ENCODE data around the gene ZNF280D. TPM values are rescaled to one million over a fixed set of nuclear protein-coding genes. Genes with fewer than 3 reads are reported as not detected.

Gene ZNF280D
- total RNA-seq, 2 donors from 2014 or later: 28.3 to 38.7 TPM

- TF ChIP-seq POLR2A (IDR thresholded peaks at IDR 0.05) (no peak), CTCF (IDR thresholded peaks at IDR 0.05) (no peak)
- 16 to 25% methylated on average over 1 of the region's 1 CpG for WGBS, 2 donors
- no peaks in the 10 kb centered on the region for H3K27me3 ChIP-seq
- intact Hi-C loops (cut with DNase I): no loop called here
- peaks cover 6% of the 10 kb centered on the region for H3K4me1 ChIP-seq
- H3K27ac ChIP-seq: peak overlapping the region in 1 of 4 donors; percentile 32
- DNase-seq (peak in 2 of 4 donors; percentile 12 to 35), ATAC-seq (no peak)
- no peaks in the 10 kb centered on the region for H3K9me3 ChIP-seq
- H3K36me3 ChIP-seq (replicated peaks in 1 of 2; ENCODE audit: insufficient read depth in 1 of 2, low read depth in 2 of 2): peaks cover 0 to 12% of the 10 kb centered on the region in 2 donors
- no peak overlapping the region for H3K4me3 ChIP-seq
These were observed 65.8 kb downstream of the ZNF280D start for GRCh38 chr15:56667517-56667916.

GRCh38 chr15:56660943-56661342, 72.4 kb downstream of the ZNF280D start:
- DNase-seq (no peak), ATAC-seq (no peak)
- no peak overlapping the region for H3K27ac ChIP-seq
- peaks cover 0 to 8% of the 10 kb centered on the region in 2 donors for H3K36me3 ChIP-seq (replicated peaks in 1 of 2; ENCODE audit: insufficient read depth in 1 of 2, low read depth in 2 of 2)
- no peaks in the 10 kb centered on the region for H3K9me3 ChIP-seq
- H3K27me3 ChIP-seq: no peaks in the 10 kb centered on the region
- no peak overlapping the region for H3K4me3 ChIP-seq
- no peak for TF ChIP-seq POLR2A (IDR thresholded peaks at IDR 0.05)
- H3K4me1 ChIP-seq: no peaks in the 10 kb centered on the region
- intact Hi-C loops (cut with DNase I): no loop called here

- no peak for ATAC-seq
- Histone ChIP-seq H3K4me3 (no peak overlapping the region), H3K27ac (no peak overlapping the region), H3K4me1 (no peaks in the 10 kb centered on the region), H3K27me3 (no peaks in the 10 kb centered on the region), H3K36me3 (replicated peaks in 1 of 2; ENCODE audit: insufficient read depth in 1 of 2, low read depth in 2 of 2) (peaks cover 0 to 2% of the 10 kb centered on the region in 2 donors), H3K9me3 (no peaks in the 10 kb centered on the region)
- no peak for DNase-seq
- WGBS, 2 donors: 76 to 91% methylated on average over 2 of the region's 2 CpGs
- TF ChIP-seq CTCF (IDR thresholded peaks at IDR 0.05) (no peak), POLR2A (IDR thresholded peaks at IDR 0.05) (no peak)
- intact Hi-C loops (cut with DNase I): no loop called here
These were observed 74.1 kb downstream of the ZNF280D start for GRCh38 chr15:56659197-56659596.

- Histone ChIP-seq H3K4me1 (no peaks in the 10 kb centered on the region), H3K27me3 (no peaks in the 10 kb centered on the region), H3K9me3 (no peaks in the 10 kb centered on the region), H3K4me3 (no peak overlapping the region), H3K27ac (no peak overlapping the region), H3K36me3 (replicated peaks in 1 of 2; ENCODE audit: insufficient read depth in 1 of 2, low read depth in 2 of 2) (no peaks in the 10 kb centered on the region)
- TF ChIP-seq POLR2A (IDR thresholded peaks at IDR 0.05): no peak
- TF ChIP-seq CTCF (IDR thresholded peaks at IDR 0.05): no peak
- 86 to 94% methylated on average over 3 of the region's 3 CpGs for WGBS, 2 donors
- no peak for DNase-seq
- intact Hi-C loops (cut with DNase I): no loop called here
- ATAC-seq: no peak
These were observed 78.7 kb downstream of the ZNF280D start for GRCh38 chr15:56654624-56655023.

GRCh38 chr15:56654216-56654615, 79.1 kb downstream of the ZNF280D start:
- DNase-seq (no peak), ATAC-seq (no peak)
- no peaks in the 10 kb centered on the region for H3K9me3 ChIP-seq
- no peaks in the 10 kb centered on the region for H3K36me3 ChIP-seq (replicated peaks in 1 of 2; ENCODE audit: insufficient read depth in 1 of 2, low read depth in 2 of 2)
- no peaks in the 10 kb centered on the region for H3K4me1 ChIP-seq
- TF ChIP-seq POLR2A (IDR thresholded peaks at IDR 0.05): no peak
- intact Hi-C loops (cut with DNase I): no loop called here
- 74 to 77% methylated on average over 1 of the region's 1 CpG for WGBS, 2 donors
- H3K27me3 ChIP-seq: no peaks in the 10 kb centered on the region
- H3K4me3 ChIP-seq: no peak overlapping the region
- H3K27ac ChIP-seq: no peak overlapping the region

- H3K27ac ChIP-seq: no peak overlapping the region
These were observed 79.5 kb downstream of the ZNF280D start for GRCh38 chr15:56653787-56654186.

More at GRCh38 chr15:56653787-56654186, 79.5 kb downstream of the ZNF280D start:
- WGBS, 2 donors: 63% methylated on average over 3 of the region's 3 CpGs
- intact Hi-C loops (cut with DNase I): no loop called here
- Histone ChIP-seq H3K9me3 (no peaks in the 10 kb centered on the region), H3K27me3 (no peaks in the 10 kb centered on the region), H3K36me3 (replicated peaks in 1 of 2; ENCODE audit: insufficient read depth in 1 of 2, low read depth in 2 of 2) (no peaks in the 10 kb centered on the region), H3K4me1 (no peaks in the 10 kb centered on the region), H3K4me3 (no peak overlapping the region)
- TF ChIP-seq POLR2A (IDR thresholded peaks at IDR 0.05) (no peak), CTCF (IDR thresholded peaks at IDR 0.05) (no peak)
- DNase-seq: no peak
- ATAC-seq: no peak
